T-helper 17 cell (primary cell): ENCODE data around the gene PPP1CC. TPM values are rescaled to one million over a fixed set of nuclear protein-coding genes. Genes with fewer than 3 reads are reported as not detected.
A peak's percentile ranks its signal among the peaks of the same experiment; 100 is the strongest.

Experiments used
- ATAC-seq: fragments of 150-1000 bp; cut with Tn5 transposase; 2 replicates; pipeline ENCODE4 v1.10.0; 2021; ENCODE audit warnings: mild to moderate bottlenecking, moderate library complexity
- DNase-seq, 3 donors: peaks; one replicate each; pipeline versions ENCODE4 v3.0.0 to v3.0.0-alpha.2; 2020 to 2021
- H3K9me3 ChIP-seq: one replicate; pipeline ENCODE4 v1.7.0; 2013; ENCODE audit warnings: low read length, mild to moderate bottlenecking; ENCODE audit not compliant: control insufficient read depth, poor library complexity, severe bottlenecking
- H3K27ac Mint-ChIP-seq: one replicate; pipeline ENCODE4 v1.8.0; 2022; ENCODE audit warnings: mild to moderate bottlenecking, moderate library complexity, mixed read lengths
- H3K27me3 Mint-ChIP-seq: one replicate; pipeline ENCODE4 v1.8.0; 2022; ENCODE audit warnings: mixed read lengths
- H3K36me3 Mint-ChIP-seq: one replicate; pipeline ENCODE4 v1.8.0; 2022; ENCODE audit warnings: low read depth, mixed read lengths
- H3K4me1 Mint-ChIP-seq: one replicate; pipeline ENCODE4 v1.8.0; 2022; ENCODE audit warnings: mild to moderate bottlenecking, mixed read lengths
- H3K4me3 Mint-ChIP-seq: one replicate; pipeline ENCODE4 v1.8.0; 2022; ENCODE audit warnings: mild to moderate bottlenecking, moderate library complexity, mixed read lengths
- total RNA-seq, 4 donors: library from RNA in 2 of 4; stranded (reverse) in 2 of 4; gene quantifications; one replicate each; pipeline ENCODE4 v1.2.3 and lab custom pipeline; 2022 to 2026

Gene PPP1CC
- total RNA-seq, 2 donors from 2014 or later: 140 to 149 TPM

GRCh38 chr12:110699591-110700445 lies 42.9 kb downstream of the PPP1CC start:
- no peak for ATAC-seq
- no peaks in the 10 kb centered on the region for H3K9me3 ChIP-seq
- H3K27me3 Mint-ChIP-seq: no peaks in the 10 kb centered on the region
- no peaks in the 10 kb centered on the region for H3K36me3 Mint-ChIP-seq
- no peak for DNase-seq
- no peak overlapping the region for H3K27ac Mint-ChIP-seq
- H3K4me1 Mint-ChIP-seq: peaks cover 16% of the 10 kb centered on the region
- peak overlapping the region; percentile 31 for H3K4me3 Mint-ChIP-seq

- H3K4me3 Mint-ChIP-seq: peak overlapping the region; percentile 19
- ATAC-seq: peak; percentile 100
These were observed 44.4 kb downstream of the PPP1CC start for GRCh38 chr12:110698171-110698902.

GRCh38 chr12:110697236-110697635 lies 45.5 kb downstream of the PPP1CC start:
- peaks cover 18% of the 10 kb centered on the region for H3K4me1 Mint-ChIP-seq
- no peaks in the 10 kb centered on the region for H3K9me3 ChIP-seq
- H3K27me3 Mint-ChIP-seq: no peaks in the 10 kb centered on the region
- H3K36me3 Mint-ChIP-seq: no peaks in the 10 kb centered on the region
- H3K4me3 Mint-ChIP-seq: peak overlapping the region; percentile 41
- ATAC-seq: no peak
- DNase-seq: no peak
- no peak overlapping the region for H3K27ac Mint-ChIP-seq

More at GRCh38 chr12:110698171-110698902, 44.4 kb downstream of the PPP1CC start:
- Mint-ChIP-seq H3K4me1 (peaks cover 18% of the 10 kb centered on the region), H3K27me3 (no peaks in the 10 kb centered on the region), H3K27ac (no peak overlapping the region), H3K36me3 (no peaks in the 10 kb centered on the region)
- DNase-seq: peak; percentile 48 to 61 (median 49)
- no peaks in the 10 kb centered on the region for H3K9me3 ChIP-seq

- no peak for ATAC-seq
- no peaks in the 10 kb centered on the region for H3K36me3 Mint-ChIP-seq
- H3K27ac Mint-ChIP-seq: no peak overlapping the region
- peaks cover 20% of the 10 kb centered on the region for H3K4me1 Mint-ChIP-seq
- no peaks in the 10 kb centered on the region for H3K9me3 ChIP-seq
- no peak overlapping the region for H3K4me3 Mint-ChIP-seq
- no peaks in the 10 kb centered on the region for H3K27me3 Mint-ChIP-seq
- DNase-seq: no peak
These were observed 46.4 kb downstream of the PPP1CC start for GRCh38 chr12:110696283-110696682.

- H3K36me3 Mint-ChIP-seq: no peaks in the 10 kb centered on the region
- no peak for ATAC-seq
- no peak overlapping the region for H3K27ac Mint-ChIP-seq
- DNase-seq: no peak
- H3K4me3 Mint-ChIP-seq: no peak overlapping the region
- no peaks in the 10 kb centered on the region for H3K27me3 Mint-ChIP-seq
- H3K9me3 ChIP-seq: no peaks in the 10 kb centered on the region
- H3K4me1 Mint-ChIP-seq: peaks cover 28% of the 10 kb centered on the region
These were observed 48.3 kb downstream of the PPP1CC start for GRCh38 chr12:110694330-110694901.

GRCh38 chr12:110693731-110694130 lies 49.0 kb downstream of the PPP1CC start:
- Mint-ChIP-seq H3K36me3 (no peaks in the 10 kb centered on the region), H3K27me3 (no peaks in the 10 kb centered on the region), H3K27ac (no peak overlapping the region), H3K4me1 (peaks cover 29% of the 10 kb centered on the region), H3K4me3 (no peak overlapping the region)
- ATAC-seq (no peak), DNase-seq (no peak)
- H3K9me3 ChIP-seq: no peaks in the 10 kb centered on the region

GRCh38 chr12:110690127-110690430 lies 52.6 kb downstream of the PPP1CC start:
- H3K27me3 Mint-ChIP-seq: peaks cover 8% of the 10 kb centered on the region
- H3K4me3 Mint-ChIP-seq: peak overlapping the region; percentile 95
- no peaks in the 10 kb centered on the region for H3K9me3 ChIP-seq
- H3K36me3 Mint-ChIP-seq: peaks cover 7% of the 10 kb centered on the region
- ATAC-seq (no peak), DNase-seq (no peak)
- peak overlapping the region; percentile 87 for H3K27ac Mint-ChIP-seq
- H3K4me1 Mint-ChIP-seq: peaks cover 23% of the 10 kb centered on the region

GRCh38 chr12:110689281-110690126 lies 53.2 kb downstream of the PPP1CC start:
- DNase-seq: peak in 2 of 3 donors; percentile 29 to 36
- peak overlapping the region; percentile 95 for H3K4me3 Mint-ChIP-seq
- peaks cover 8% of the 10 kb centered on the region for H3K27me3 Mint-ChIP-seq
- H3K27ac Mint-ChIP-seq: peak overlapping the region; percentile 87
- peak; percentile 74 for ATAC-seq
- no peaks in the 10 kb centered on the region for H3K9me3 ChIP-seq
- peaks cover 21% of the 10 kb centered on the region for H3K4me1 Mint-ChIP-seq
- H3K36me3 Mint-ChIP-seq: peaks cover 7% of the 10 kb centered on the region

GRCh38 chr12:110688446-110689280 lies 54.0 kb downstream of the PPP1CC start, which contains the start of gene HVCN1:
TSS of gene HVCN1 (minus strand) at chr12:110689115. CDS start at chr12:110683245, 5,870 bp downstream.
- H3K9me3 ChIP-seq: no peaks in the 10 kb centered on the region
- H3K36me3 Mint-ChIP-seq: peaks cover 8% of the 10 kb centered on the region
- H3K4me3 Mint-ChIP-seq: peak within 1 kb of the TSS; percentile 95
- peaks cover 21% of the 10 kb centered on the region for H3K4me1 Mint-ChIP-seq
- peaks cover 8% of the 10 kb centered on the region for H3K27me3 Mint-ChIP-seq
- peak in 2 of 3 donors; percentile 29 to 38 for DNase-seq
- H3K27ac Mint-ChIP-seq: peak within 1 kb of the TSS; percentile 87
- peak; percentile 71 for ATAC-seq

GRCh38 chr12:110687396-110688169 lies 55.1 kb downstream of the PPP1CC start:
- H3K4me1 Mint-ChIP-seq: peaks cover 21% of the 10 kb centered on the region
- H3K4me3 Mint-ChIP-seq: peak overlapping the region; percentile 88
- H3K36me3 Mint-ChIP-seq: peaks cover 8% of the 10 kb centered on the region
- H3K27ac Mint-ChIP-seq: peak overlapping the region; percentile 43
- H3K9me3 ChIP-seq: no peaks in the 10 kb centered on the region
- H3K27me3 Mint-ChIP-seq: peaks cover 8% of the 10 kb centered on the region
- DNase-seq: no peak
- no peak for ATAC-seq

GRCh38 chr12:110686294-110686903 lies 56.3 kb downstream of the PPP1CC start:
- H3K27ac Mint-ChIP-seq: peak overlapping the region; percentile 43
- no peaks in the 10 kb centered on the region for H3K9me3 ChIP-seq
- H3K4me3 Mint-ChIP-seq: peak overlapping the region; percentile 88
- H3K27me3 Mint-ChIP-seq: peaks cover 8% of the 10 kb centered on the region
- H3K4me1 Mint-ChIP-seq: peaks cover 21% of the 10 kb centered on the region
- peaks cover 12% of the 10 kb centered on the region for H3K36me3 Mint-ChIP-seq
- DNase-seq: no peak
- ATAC-seq: no peak
